Upper lobe of right lung (tissue), 1 donor: ENCODE measurements around the gene SEMA6B. TPM values are rescaled to one million over a fixed set of nuclear protein-coding genes. Genes with fewer than 3 reads are reported as not detected.

Experiments
- ATAC-seq: fragments of 200-7000 bp; cut with Tn5 transposase; one replicate; pipeline ENCODE4 v1.9.1; 2020; ENCODE audit warnings: mild to moderate bottlenecking, moderate library complexity
- DNase-seq: peaks from one replicate; pipeline ENCODE4 v3.0.0-alpha.2; 2020
- H3K27ac ChIP-seq: fragments of 200-600 bp; one replicate; pipeline ENCODE4 v1.8.0; 2022
- H3K27me3 ChIP-seq: fragments of 200-600 bp; one replicate; pipeline ENCODE4 v1.8.0; 2022; ENCODE audit warnings: mild to moderate bottlenecking
- H3K36me3 ChIP-seq: fragments of 200-600 bp; one replicate; pipeline ENCODE4 v1.8.0; 2022
- H3K4me1 ChIP-seq: fragments of 200-600 bp; one replicate; pipeline ENCODE4 v1.8.0; 2022
- H3K4me3 ChIP-seq: fragments of 200-600 bp; one replicate; pipeline ENCODE4 v1.8.0; 2022; ENCODE audit warnings: mild to moderate bottlenecking
- H3K9me3 ChIP-seq: fragments of 200-600 bp; one replicate; pipeline ENCODE4 v1.8.0; 2022
- intact Hi-C: fragments of 100-400 bp; cut with DNase I; formaldehyde crosslinking; loops from one replicate; pipeline ENCODE4 v1.11.0; 2022
- total RNA-seq: library from RNA; stranded (reverse); fragmentation: NEBNext Ultra II Directional; extraction: Animal tissue kit (Norgen Biotek cat#: 25700); gene quantifications from one replicate; pipeline ENCODE4 v1.2.1, GENCODE V29; 2021
- TF ChIP-seq, protein P1 (sequence below): fragments of 200-600 bp; IDR thresholded peaks from one replicate; pipeline ENCODE4 v1.8.0; 2022; ENCODE audit warnings: antibody characterized with exemption
- donor health status: DM: no; HTN: yes; CAD: no; lungs with severe emphysema.

Gene SEMA6B
- total RNA-seq, 1 donor from 2014 or later = 20.3 TPM

DNA sequence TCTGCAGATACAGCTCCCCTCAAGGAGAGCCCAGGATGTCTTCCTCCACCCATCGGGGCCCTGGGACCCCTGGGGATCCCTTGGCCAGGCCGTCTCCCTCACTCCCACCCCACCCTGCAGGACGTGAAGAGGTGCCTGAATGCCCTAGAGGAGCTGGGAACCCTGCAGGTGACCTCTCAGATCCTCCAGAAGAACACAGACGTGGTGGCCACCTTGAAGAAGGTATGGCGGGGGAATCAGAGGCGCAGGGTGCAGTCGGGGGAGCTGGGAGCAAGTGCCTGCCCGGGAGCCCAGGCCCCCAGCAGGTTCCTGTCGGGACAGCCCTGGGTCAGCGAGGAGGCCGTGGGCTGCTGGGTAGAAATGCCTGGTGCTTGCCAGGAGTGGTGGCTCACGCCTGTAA, 60.8 kb downstream of the SEMA6B start:
- intact Hi-C loops = no loop called here
- H3K36me3 ChIP-seq = peaks cover 70% of the 10 kb centered on the region
- no peak overlapping the region for H3K4me3 ChIP-seq
- H3K9me3 ChIP-seq = no peaks in the 10 kb centered on the region
- H3K4me1 ChIP-seq = no peaks in the 10 kb centered on the region
- TF ChIP-seq, protein P1, sequence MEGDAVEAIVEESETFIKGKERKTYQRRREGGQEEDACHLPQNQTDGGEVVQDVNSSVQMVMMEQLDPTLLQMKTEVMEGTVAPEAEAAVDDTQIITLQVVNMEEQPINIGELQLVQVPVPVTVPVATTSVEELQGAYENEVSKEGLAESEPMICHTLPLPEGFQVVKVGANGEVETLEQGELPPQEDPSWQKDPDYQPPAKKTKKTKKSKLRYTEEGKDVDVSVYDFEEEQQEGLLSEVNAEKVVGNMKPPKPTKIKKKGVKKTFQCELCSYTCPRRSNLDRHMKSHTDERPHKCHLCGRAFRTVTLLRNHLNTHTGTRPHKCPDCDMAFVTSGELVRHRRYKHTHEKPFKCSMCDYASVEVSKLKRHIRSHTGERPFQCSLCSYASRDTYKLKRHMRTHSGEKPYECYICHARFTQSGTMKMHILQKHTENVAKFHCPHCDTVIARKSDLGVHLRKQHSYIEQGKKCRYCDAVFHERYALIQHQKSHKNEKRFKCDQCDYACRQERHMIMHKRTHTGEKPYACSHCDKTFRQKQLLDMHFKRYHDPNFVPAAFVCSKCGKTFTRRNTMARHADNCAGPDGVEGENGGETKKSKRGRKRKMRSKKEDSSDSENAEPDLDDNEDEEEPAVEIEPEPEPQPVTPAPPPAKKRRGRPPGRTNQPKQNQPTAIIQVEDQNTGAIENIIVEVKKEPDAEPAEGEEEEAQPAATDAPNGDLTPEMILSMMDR = no peak
- no peak for DNase-seq
- ATAC-seq = no peak
- H3K27me3 ChIP-seq = no peaks in the 10 kb centered on the region
- H3K27ac ChIP-seq = no peak overlapping the region

GRCh38 chr19:4497770-4498389, 61.6 kb downstream of the SEMA6B start:
- no peak for DNase-seq
- peaks cover 74% of the 10 kb centered on the region for H3K36me3 ChIP-seq
- no peaks in the 10 kb centered on the region for H3K9me3 ChIP-seq
- no peaks in the 10 kb centered on the region for H3K4me1 ChIP-seq
- ATAC-seq = no peak
- no peaks in the 10 kb centered on the region for H3K27me3 ChIP-seq
- no peak overlapping the region for H3K27ac ChIP-seq
- no peak overlapping the region for H3K4me3 ChIP-seq
- intact Hi-C loops = no loop called here
- TF ChIP-seq, protein P1 = no peak

GRCh38 chr19:4496304-4496703, 63.2 kb downstream of the SEMA6B start:
- H3K36me3 ChIP-seq = peaks cover 71% of the 10 kb centered on the region
- no peaks in the 10 kb centered on the region for H3K9me3 ChIP-seq
- TF ChIP-seq, protein P1 = no peak
- ATAC-seq = no peak
- H3K27ac ChIP-seq = no peak overlapping the region
- DNase-seq = no peak
- H3K27me3 ChIP-seq = no peaks in the 10 kb centered on the region
- H3K4me3 ChIP-seq = no peak overlapping the region
- intact Hi-C loops = no loop called here
- H3K4me1 ChIP-seq = no peaks in the 10 kb centered on the region

- ATAC-seq (no peak), DNase-seq (no peak)
- TF ChIP-seq, protein P1 = peak; percentile 6
- peaks cover 65% of the 10 kb centered on the region for H3K36me3 ChIP-seq
- no peak overlapping the region for H3K27ac ChIP-seq
- H3K4me3 ChIP-seq = no peak overlapping the region
- H3K4me1 ChIP-seq = no peaks in the 10 kb centered on the region
- no peaks in the 10 kb centered on the region for H3K27me3 ChIP-seq
- intact Hi-C loops = no loop called here
- H3K9me3 ChIP-seq = no peaks in the 10 kb centered on the region
Observed at GRCh38 chr19:4495471-4495870, 64.0 kb downstream of the SEMA6B start.

- DNase-seq (no peak), ATAC-seq (no peak)
- Histone ChIP-seq H3K9me3 (no peaks in the 10 kb centered on the region), H3K4me3 (no peak overlapping the region), H3K4me1 (no peaks in the 10 kb centered on the region), H3K27me3 (no peaks in the 10 kb centered on the region), H3K27ac (no peak overlapping the region), H3K36me3 (peaks cover 73% of the 10 kb centered on the region)
- TF ChIP-seq, protein P1 = no peak
- intact Hi-C loops = no loop called here
Observed at GRCh38 chr19:4494691-4495064, 64.8 kb downstream of the SEMA6B start.
